Type B pancreatic cell (in vitro differentiated cells): ENCODE measurements around the gene PDZD4. TPM values are rescaled to one million over a fixed set of nuclear protein-coding genes. Genes with fewer than 3 reads are reported as not detected.

ENCODE experiments used
- DNase-seq: peaks from one replicate; pipeline ENCODE4 v3.0.0; 2021; ENCODE audit warnings: mixed read lengths; ENCODE audit not compliant: unreplicated experiment; ENCODE audit errors: extremely low spot score
- H3K27ac Mint-ChIP-seq: 2 replicates; pipeline ENCODE4 v1.8.0; 2021; ENCODE audit warnings: mild to moderate bottlenecking, mixed read lengths
- H3K27me3 Mint-ChIP-seq: 2 replicates; pipeline ENCODE4 v1.8.0; 2021; ENCODE audit warnings: mixed read lengths
- H3K36me3 Mint-ChIP-seq: 2 replicates; pipeline ENCODE4 v1.8.0; 2021; ENCODE audit warnings: mixed read lengths
- H3K4me1 Mint-ChIP-seq: one replicate; pipeline ENCODE4 v1.8.0; 2021; ENCODE audit warnings: mixed read lengths; ENCODE audit not compliant: unreplicated experiment
- H3K4me3 Mint-ChIP-seq: 2 replicates; pipeline ENCODE4 v1.8.0; 2021; ENCODE audit warnings: mild to moderate bottlenecking, mixed read lengths
- H3K9me3 Mint-ChIP-seq: 2 replicates; pipeline ENCODE4 v1.8.0; 2021; ENCODE audit warnings: mixed read lengths
- total RNA-seq: library from RNA; stranded (reverse); gene quantifications from 2 replicates; pipeline ENCODE4 v1.2.1, GENCODE V29; 2021; ENCODE audit warnings: low replicate concordance
- TF ChIP-seq, protein P1 (sequence below): fragments of 200-600 bp; sonication (generic); conservative IDR thresholded peaks from 2 replicates; pipeline ENCODE4 v1.5.0; 2021; ENCODE audit warnings: antibody characterized with exemption, mild to moderate bottlenecking

Gene PDZD4
- total RNA-seq, 1 donor from 2014 or later, result 23.9 TPM

DNA sequence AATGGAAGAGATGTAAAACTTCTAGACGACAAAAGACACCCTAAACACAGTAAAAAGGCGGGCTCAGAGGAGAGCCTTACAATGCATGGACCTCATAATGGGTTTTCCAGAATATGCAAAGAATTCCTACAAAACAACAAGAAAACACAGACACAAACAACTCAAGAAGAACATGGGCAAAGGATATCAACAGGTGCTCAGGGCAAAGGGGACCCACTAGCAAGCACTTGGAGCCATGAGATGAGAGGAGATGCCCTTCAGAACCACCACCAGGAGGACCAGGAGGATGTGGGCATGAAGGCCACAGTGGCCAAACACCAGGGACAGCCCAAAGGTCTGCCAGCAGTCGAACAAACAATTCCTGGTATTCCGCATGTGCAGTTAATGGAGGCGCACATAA is 17.2 kb downstream of the PDZD4 start:
- Mint-ChIP-seq H3K27me3 (peaks cover 6% of the 10 kb centered on the region), H3K4me3 (no peak overlapping the region)

DNA sequence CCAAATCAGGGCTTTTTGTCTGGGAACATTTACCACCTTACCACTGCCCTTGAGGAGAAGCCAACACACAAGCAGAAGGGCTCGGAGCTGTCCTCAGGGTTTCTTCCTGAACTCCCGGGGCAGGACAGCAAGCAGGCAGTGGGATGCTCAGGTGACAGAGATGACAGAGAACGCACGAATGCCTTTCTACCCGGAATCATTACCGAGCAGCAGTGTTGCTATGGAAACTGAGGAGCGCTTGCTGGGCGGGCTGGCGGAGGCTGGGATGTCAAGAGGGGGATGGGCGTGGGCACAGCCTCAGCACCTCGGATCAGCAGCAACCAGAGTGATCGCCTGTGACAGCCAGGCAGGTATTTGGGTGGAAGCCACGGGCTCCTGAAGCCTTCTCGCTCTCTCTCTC is 18.1 kb downstream of the PDZD4 start:
- no peak overlapping the region for H3K27ac Mint-ChIP-seq
- H3K4me3 Mint-ChIP-seq, result no peak overlapping the region
- DNase-seq, result no peak
- H3K36me3 Mint-ChIP-seq, result no peaks in the 10 kb centered on the region
- peaks cover 7% of the 10 kb centered on the region for H3K9me3 Mint-ChIP-seq
- H3K27me3 Mint-ChIP-seq, result peaks cover 6% of the 10 kb centered on the region
- H3K4me1 Mint-ChIP-seq, result no peaks in the 10 kb centered on the region
- TF ChIP-seq, protein P1, sequence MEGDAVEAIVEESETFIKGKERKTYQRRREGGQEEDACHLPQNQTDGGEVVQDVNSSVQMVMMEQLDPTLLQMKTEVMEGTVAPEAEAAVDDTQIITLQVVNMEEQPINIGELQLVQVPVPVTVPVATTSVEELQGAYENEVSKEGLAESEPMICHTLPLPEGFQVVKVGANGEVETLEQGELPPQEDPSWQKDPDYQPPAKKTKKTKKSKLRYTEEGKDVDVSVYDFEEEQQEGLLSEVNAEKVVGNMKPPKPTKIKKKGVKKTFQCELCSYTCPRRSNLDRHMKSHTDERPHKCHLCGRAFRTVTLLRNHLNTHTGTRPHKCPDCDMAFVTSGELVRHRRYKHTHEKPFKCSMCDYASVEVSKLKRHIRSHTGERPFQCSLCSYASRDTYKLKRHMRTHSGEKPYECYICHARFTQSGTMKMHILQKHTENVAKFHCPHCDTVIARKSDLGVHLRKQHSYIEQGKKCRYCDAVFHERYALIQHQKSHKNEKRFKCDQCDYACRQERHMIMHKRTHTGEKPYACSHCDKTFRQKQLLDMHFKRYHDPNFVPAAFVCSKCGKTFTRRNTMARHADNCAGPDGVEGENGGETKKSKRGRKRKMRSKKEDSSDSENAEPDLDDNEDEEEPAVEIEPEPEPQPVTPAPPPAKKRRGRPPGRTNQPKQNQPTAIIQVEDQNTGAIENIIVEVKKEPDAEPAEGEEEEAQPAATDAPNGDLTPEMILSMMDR, result no peak

More for the DNA sequence above, 17.2 kb downstream of the PDZD4 start:
- H3K36me3 Mint-ChIP-seq, result no peaks in the 10 kb centered on the region
- H3K4me1 Mint-ChIP-seq, result no peaks in the 10 kb centered on the region
- TF ChIP-seq, protein P1, result no peak
- H3K9me3 Mint-ChIP-seq, result peaks cover 7% of the 10 kb centered on the region
- no peak overlapping the region for H3K27ac Mint-ChIP-seq
- no peak for DNase-seq

DNA sequence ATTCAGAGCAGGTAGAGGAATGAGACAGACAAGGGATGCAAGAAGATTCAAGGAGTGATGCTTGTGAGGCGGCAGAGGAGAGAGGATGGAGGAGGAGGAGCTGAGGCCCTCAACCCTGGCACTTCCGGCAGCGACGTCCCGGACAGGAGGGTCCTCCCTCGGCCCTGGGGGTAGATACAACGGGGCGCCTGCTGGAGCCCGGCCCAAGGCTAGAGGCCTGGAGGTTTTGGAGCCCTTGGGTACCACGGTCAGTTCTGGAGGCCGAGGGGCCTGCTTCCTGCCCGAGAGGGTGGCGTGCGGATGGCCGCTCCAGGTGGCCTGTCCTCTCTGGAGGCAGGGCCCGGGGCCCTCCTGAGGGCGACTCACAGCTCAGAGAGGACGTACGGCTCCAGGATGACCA is 22.4 kb downstream of the PDZD4 start:
- TF ChIP-seq, protein P1, result no peak
- H3K4me1 Mint-ChIP-seq, result no peaks in the 10 kb centered on the region
- H3K27me3 Mint-ChIP-seq, result peaks cover 3% of the 10 kb centered on the region
- H3K27ac Mint-ChIP-seq, result no peak overlapping the region
- no peak for DNase-seq
- H3K9me3 Mint-ChIP-seq, result no peaks in the 10 kb centered on the region
- H3K4me3 Mint-ChIP-seq, result no peak overlapping the region
- no peaks in the 10 kb centered on the region for H3K36me3 Mint-ChIP-seq

DNA sequence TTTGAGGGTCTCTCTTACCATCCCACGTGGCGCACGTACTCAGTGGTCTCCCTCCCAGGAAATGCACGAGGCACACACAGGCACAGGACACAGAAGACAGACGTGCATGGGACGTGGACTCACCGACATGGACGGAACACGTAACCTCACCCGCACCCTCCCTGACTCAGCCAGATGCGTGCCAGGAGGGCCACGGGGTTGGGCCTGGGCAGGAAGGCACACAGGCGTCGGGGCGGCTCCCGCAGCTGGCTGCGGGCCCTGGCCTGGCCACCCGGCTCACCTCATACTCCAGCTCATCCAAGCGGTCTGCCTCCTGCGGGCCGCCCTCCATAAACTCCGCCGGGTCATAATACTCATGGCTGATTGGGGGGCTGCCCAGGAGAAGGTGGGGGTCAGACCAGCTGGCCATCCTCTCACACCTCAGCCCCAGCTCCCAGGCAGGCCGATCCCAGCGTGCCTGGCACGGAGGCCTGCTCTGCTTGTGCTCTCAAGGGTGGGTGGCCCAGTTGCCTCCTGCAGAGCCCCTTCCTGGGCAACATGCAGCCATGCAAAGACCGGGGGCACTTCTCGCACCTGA is 23.3 kb downstream of the PDZD4 start:
- H3K4me3 Mint-ChIP-seq, result no peak overlapping the region
- TF ChIP-seq, protein P1, result no peak
- no peak overlapping the region for H3K27ac Mint-ChIP-seq
- no peak for DNase-seq
- no peaks in the 10 kb centered on the region for H3K27me3 Mint-ChIP-seq
- no peaks in the 10 kb centered on the region for H3K9me3 Mint-ChIP-seq
- no peaks in the 10 kb centered on the region for H3K36me3 Mint-ChIP-seq
- no peaks in the 10 kb centered on the region for H3K4me1 Mint-ChIP-seq

DNA sequence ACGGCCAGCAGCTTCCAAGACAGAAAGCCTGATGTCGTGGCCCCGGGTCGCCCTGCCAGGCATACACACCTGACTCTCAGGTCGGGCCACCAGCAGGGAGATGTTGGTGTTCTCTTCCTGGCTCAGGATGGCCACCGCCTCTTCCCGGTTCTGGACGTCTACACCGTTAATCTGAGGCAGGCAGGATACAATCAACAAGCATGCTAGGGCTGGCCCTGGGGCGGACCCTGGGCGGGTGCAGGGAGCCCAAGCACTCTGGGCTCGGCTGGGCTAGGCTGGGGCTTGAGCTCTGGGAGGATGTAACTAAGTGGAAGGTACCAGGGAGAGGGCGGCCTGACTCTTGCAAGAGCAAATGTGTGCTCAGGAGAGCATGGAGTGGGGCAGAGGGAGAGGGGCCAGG is 24.9 kb downstream of the PDZD4 start:
- no peak for DNase-seq
- TF ChIP-seq, protein P1, result no peak
- Mint-ChIP-seq H3K4me3 (no peak overlapping the region), H3K9me3 (no peaks in the 10 kb centered on the region), H3K27ac (no peak overlapping the region), H3K27me3 (no peaks in the 10 kb centered on the region), H3K4me1 (no peaks in the 10 kb centered on the region), H3K36me3 (no peaks in the 10 kb centered on the region)

DNA sequence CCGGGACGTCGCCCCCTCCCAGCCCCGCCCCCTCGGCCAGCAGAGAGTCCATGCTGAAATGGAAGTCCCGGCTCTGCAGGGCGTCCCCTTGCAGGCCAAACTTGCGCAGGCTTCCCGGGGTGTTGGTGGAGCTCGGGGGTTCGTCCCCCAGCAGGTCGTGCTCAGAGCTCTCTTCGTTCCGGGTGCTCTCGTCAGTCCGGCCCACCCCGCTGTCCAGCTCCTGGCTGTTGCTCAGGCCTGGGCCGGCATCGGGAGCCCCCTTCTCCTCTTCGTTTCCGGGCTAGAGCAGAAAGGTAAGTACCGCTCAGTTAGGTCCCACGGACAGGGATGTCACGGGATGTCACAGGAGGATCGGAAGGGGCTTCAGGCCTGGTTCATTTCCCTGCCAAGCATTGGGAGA is 25.7 kb downstream of the PDZD4 start:
- H3K27me3 Mint-ChIP-seq, result no peaks in the 10 kb centered on the region
- no peaks in the 10 kb centered on the region for H3K4me1 Mint-ChIP-seq
- H3K27ac Mint-ChIP-seq, result no peak overlapping the region
- no peaks in the 10 kb centered on the region for H3K36me3 Mint-ChIP-seq
- no peak overlapping the region for H3K4me3 Mint-ChIP-seq
- no peak for DNase-seq
- no peaks in the 10 kb centered on the region for H3K9me3 Mint-ChIP-seq
- TF ChIP-seq, protein P1, result no peak
